HG03342 (cell line): Measurements from ENCODE around the gene ZDHHC6.
"Not testable (repeated sequence)": the region's sequence is repeated elsewhere in the genome, so short reads cannot be mapped to it uniquely, and the experiment has no call there.

Experiments
- ATAC-seq: cut with Tn5 transposase; IDR thresholded peaks from one replicate; pipeline ENCODE4 v1.9.1; 2021; ENCODE audit warnings: mild to moderate bottlenecking, moderate library complexity; ENCODE audit not compliant: unreplicated experiment

Gene ZDHHC6

GRCh38 chr10:112446055-112446854 is 459 bp downstream of the ZDHHC6 start:
- ATAC-seq = no peak

GRCh38 chr10:112442063-112442462 is 4.7 kb downstream of the ZDHHC6 start:
- ATAC-seq = peak; percentile 38

DNA sequence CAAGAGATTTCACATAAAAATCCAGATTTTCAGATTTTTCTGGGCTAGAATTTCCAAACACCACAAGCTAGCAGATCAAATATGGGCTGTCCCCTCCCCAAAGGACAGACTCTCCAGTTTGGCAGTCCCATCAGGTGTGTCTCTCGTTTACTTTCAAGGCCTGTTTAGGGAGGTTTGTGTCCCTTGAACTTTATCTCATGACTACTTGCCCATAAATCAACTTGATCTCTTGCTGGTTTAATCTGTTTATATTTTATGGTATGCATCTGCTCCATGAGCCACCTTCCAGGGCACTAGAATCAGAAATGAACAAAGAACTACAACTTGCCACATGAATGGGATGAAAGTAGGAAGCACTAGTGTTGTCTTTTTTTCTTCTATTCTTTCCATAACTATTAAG is 5.2 kb downstream of the ZDHHC6 start:
- no peak for ATAC-seq

DNA sequence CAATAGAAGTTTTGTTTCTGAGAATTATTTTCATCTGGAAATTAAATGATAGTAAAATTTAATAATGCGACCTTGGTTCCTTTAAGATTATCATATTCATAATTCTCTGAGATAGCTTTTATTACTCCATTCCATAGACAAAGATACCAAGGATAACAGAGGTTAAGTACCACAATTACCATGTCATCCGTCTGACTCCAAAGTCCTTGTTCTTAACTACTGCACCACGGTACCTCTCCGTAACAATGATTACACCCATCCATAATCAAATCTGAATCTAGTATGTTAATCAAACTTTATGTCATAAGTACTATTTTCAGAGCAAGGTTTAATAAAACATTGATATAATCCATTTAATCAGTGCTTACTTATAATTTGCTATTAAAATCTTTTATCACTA is 8.4 kb downstream of the ZDHHC6 start:
- no peak for ATAC-seq

DNA sequence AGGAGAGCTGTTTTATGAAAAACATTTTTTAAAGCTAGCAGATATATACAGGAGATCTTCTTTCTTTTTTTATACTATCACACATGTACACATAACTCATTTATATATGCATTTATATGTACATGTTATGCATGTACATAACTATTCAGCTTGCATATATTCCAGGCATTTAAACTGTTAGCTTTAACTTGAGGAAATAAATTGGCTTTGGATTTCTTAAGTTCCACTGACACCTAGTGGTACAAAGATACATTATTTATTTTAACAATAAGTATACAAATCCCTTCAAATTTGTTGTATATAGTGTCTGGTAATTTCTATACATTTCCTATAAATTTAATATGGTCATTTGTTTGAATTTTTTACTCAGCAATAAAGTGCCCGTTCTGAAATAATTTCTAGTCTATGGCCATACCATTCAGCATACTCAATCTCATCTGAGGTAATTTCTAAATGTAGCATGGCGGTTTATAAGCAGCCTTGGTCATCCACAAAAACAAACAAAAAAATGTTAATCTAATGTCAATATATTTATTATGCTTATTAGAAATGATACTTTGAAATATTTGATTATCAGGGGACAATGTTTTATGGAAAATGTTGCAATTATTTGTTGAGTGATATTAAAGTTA is 11.6 kb downstream of the ZDHHC6 start:
- no peak for ATAC-seq

GRCh38 chr10:112433136-112433535 is 13.6 kb downstream of the ZDHHC6 start:
- ATAC-seq = no peak

- no peak for ATAC-seq
Observed at GRCh38 chr10:112429654-112430230, 17.0 kb downstream of the ZDHHC6 start.

DNA sequence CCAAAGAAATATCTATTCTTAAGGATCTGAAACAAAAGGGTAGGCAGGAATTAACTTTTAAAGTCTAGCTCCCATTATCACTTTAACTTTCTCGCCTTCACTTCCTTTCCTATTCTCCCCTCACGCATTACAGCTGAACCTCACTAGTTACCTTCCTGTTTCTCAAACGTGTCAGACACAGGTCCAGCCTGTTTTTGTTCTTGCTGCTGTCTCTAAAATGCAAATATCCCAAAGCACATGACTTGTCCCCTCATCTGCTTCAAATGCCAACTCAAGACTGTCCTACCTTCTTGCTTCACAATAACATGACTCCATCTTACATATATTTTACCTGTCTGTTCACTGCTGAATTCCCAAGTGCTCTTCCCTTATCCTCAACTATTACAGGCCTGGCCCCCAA is 17.6 kb downstream of the ZDHHC6 start:
- no peak for ATAC-seq

GRCh38 chr10:112426111-112426510 is 20.6 kb downstream of the ZDHHC6 start:
- ATAC-seq = no peak

- ATAC-seq = no peak
Observed at GRCh38 chr10:112424651-112425050, 22.1 kb downstream of the ZDHHC6 start.

- no peak for ATAC-seq
Observed at GRCh38 chr10:112421731-112422130, 25.0 kb downstream of the ZDHHC6 start.

DNA sequence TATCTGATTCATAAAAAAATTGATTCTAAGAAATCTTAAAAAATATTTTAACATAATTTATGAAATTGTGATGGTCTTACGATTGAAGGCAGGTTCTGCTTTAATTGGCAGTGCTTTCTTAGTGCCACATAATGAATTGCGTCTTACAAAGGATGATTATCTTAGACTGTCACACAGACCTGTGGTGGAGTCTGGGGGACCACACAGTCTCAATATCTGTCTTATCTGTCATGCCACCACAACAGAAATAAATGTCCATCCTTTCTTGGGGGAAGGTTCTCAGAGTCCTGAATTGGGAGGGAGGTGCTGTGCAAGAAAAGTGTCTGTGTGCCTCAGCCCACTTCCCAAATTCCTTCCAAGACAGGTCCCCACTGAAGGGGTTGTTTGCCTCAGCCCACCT is 34.0 kb downstream of the ZDHHC6 start:
- ATAC-seq = no peak

GRCh38 chr10:112409755-112410154 is 37.0 kb downstream of the ZDHHC6 start:
- ATAC-seq = no peak

- no peak for ATAC-seq
Observed at GRCh38 chr10:112409299-112409698, 37.4 kb downstream of the ZDHHC6 start.

DNA sequence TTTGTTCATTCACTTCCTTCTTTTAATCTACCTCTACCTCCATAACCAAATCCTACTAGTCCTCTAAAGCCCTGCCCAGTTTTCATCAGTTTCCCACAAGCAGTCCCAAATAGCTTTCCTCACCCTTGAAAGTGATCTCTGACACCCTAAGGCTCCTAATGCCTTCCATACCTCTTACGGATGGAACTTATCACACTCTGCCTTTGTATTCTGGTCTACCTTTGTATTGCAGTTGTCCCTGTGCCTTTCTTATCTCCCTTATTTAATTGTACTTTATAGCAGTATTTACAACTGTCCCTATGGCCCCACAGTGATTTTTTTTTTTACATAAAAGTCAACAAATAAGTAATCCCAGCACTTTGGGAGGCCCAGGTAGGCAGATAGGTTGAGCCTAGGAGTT is 39.0 kb downstream of the ZDHHC6 start:
- no peak for ATAC-seq

- ATAC-seq = not testable (repeated sequence)
Observed at GRCh38 chr10:112406806-112407205, 39.9 kb downstream of the ZDHHC6 start.

GRCh38 chr10:112404617-112405016 is 42.1 kb downstream of the ZDHHC6 start:
- ATAC-seq = no peak

- no peak for ATAC-seq
Observed at GRCh38 chr10:112402917-112403316, 43.8 kb downstream of the ZDHHC6 start.

GRCh38 chr10:112397592-112397991 is 49.1 kb downstream of the ZDHHC6 start:
- ATAC-seq = no peak

- no peak for ATAC-seq
Observed at GRCh38 chr10:112395809-112396530, 50.7 kb downstream of the ZDHHC6 start.

DNA sequence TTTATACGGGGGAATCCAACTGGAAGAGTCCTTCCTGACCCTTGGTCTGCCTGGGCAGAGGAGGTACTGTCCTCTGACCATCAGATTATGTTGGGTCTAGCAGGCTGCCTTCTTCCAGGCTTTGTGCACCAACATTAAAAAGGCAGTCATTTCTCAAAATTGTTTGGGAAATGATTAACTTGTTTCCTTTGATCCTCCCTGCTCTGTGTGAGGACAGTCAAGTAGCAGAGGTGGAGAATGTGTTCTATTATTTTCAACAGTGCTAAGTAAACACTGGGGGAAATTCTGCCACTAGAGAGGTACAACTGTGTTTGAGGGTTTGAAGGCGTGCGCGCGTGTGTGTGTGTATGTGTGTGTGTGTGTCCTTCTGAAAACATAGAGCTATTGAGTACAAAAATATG is 52.2 kb downstream of the ZDHHC6 start:
- no peak for ATAC-seq

- ATAC-seq = no peak
Observed at GRCh38 chr10:112393827-112394226, 52.9 kb downstream of the ZDHHC6 start.
